Liver (tissue), 9 donors: Measurements from ENCODE around the gene COL26A1. TPM values are rescaled to one million over a fixed set of nuclear protein-coding genes. Genes with fewer than 3 reads are reported as not detected.

Experiments
- DNase-seq: peaks from one replicate; pipeline ENCODE4 v3.0.0-alpha.2; 2017; ENCODE audit warnings: low spot score
- H3K27ac ChIP-seq, 2 donors: one replicate each; pipeline ENCODE4 v1.7.0; 2013; ENCODE audit warnings: inconsistent platforms in 2 of 2, low read length in 2 of 2, control low read depth in 1 of 2, low read depth in 1 of 2, mild to moderate bottlenecking in 1 of 2
- H3K27me3 ChIP-seq, 4 donors: one replicate each; pipeline versions ENCODE4 v1.6.1 to v1.7.0; 2013; ENCODE audit warnings: low read length in 3 of 4, inconsistent platforms in 1 of 4, mild to moderate bottlenecking in 1 of 4, moderate library complexity in 1 of 4; ENCODE audit not compliant: control insufficient read depth in 4 of 4, insufficient read depth in 4 of 4
- H3K36me3 ChIP-seq, 4 donors: one replicate each; pipeline versions ENCODE4 v1.6.1 to v1.7.0; 2013; ENCODE audit warnings: low read length in 3 of 4, mild to moderate bottlenecking in 3 of 4, low read depth in 1 of 4, moderate library complexity in 1 of 4; ENCODE audit not compliant: control insufficient read depth in 4 of 4, insufficient read depth in 3 of 4
- H3K4me1 ChIP-seq, 4 donors: one replicate each; pipeline versions ENCODE4 v1.6.1 to v1.7.0; 2013; ENCODE audit warnings: low read length in 3 of 4, mild to moderate bottlenecking in 3 of 4, moderate library complexity in 1 of 4; ENCODE audit not compliant: control insufficient read depth in 4 of 4, insufficient read depth in 4 of 4
- H3K4me3 ChIP-seq, 3 donors: one replicate each; pipeline versions ENCODE4 v1.6.1 to v1.7.0; 2013; ENCODE audit warnings: low read length in 3 of 3, control low read depth in 1 of 3, low read depth in 1 of 3, mild to moderate bottlenecking in 1 of 3
- H3K9ac ChIP-seq, 2 donors: one replicate each; pipeline ENCODE4 v1.7.0; 2013; ENCODE audit warnings: low read length in 2 of 2, mild to moderate bottlenecking in 2 of 2, moderate library complexity in 2 of 2, control low read depth in 1 of 2, low read depth in 1 of 2
- H3K9me3 ChIP-seq, 4 donors: one replicate each; pipeline versions ENCODE4 v1.6.1 to v1.7.0; 2013; ENCODE audit warnings: low read length in 3 of 4; ENCODE audit not compliant: control insufficient read depth in 4 of 4
- EGR1 ChIP-seq, 2 donors: IDR thresholded peaks; 2 replicates each; pipeline ENCODE4 v1.6.1; 2016 to 2018; ENCODE audit warnings: antibody characterized with exemption in 2 of 2, low read depth in 2 of 2
- FOXA1 ChIP-seq: IDR thresholded peaks from 2 replicates; pipeline ENCODE4 v1.6.1; 2016; ENCODE audit warnings: antibody characterized with exemption
- FOXA2 ChIP-seq: IDR thresholded peaks from 2 replicates; pipeline ENCODE4 v1.6.1; 2016; ENCODE audit warnings: antibody characterized with exemption
- NR2F2 ChIP-seq: IDR thresholded peaks from 2 replicates; pipeline ENCODE4 v1.6.1; 2016; ENCODE audit warnings: antibody characterized with exemption
- RXRA ChIP-seq, 2 donors: IDR thresholded peaks; 2 replicates each; pipeline ENCODE4 v1.6.1; 2017 to 2018; ENCODE audit warnings: antibody characterized with exemption in 2 of 2, mild to moderate bottlenecking in 1 of 2
- SP1 ChIP-seq: IDR thresholded peaks from 2 replicates; pipeline ENCODE4 v1.6.1; 2018; ENCODE audit warnings: antibody characterized with exemption, mild to moderate bottlenecking
- TAF1 ChIP-seq: conservative IDR thresholded peaks from 2 replicates; pipeline ENCODE4 v1.6.1; 2016; ENCODE audit warnings: antibody characterized with exemption, mild to moderate bottlenecking
- WGBS: extraction: QIAGEN DNeasy Blood & Tissue Kit; methylation state at CpG from one replicate; pipeline ENCODE4 v1.1.7; 2013; 5-methylcytosine and 5-hydroxymethylcytosine counted together
- polyA plus RNA-seq, 2 donors: library from polyadenylated mRNA; stranded (reverse) in 1 of 2; unstranded in 1 of 2; fragments of 200-250 nt in 1 of 2; fragments of >200 nt in 1 of 2; fragmentation: Nextera tagmentation in 1 of 2; extraction: Ambion mirVana in 1 of 2; gene quantifications; one replicate each; pipeline versions ENCODE4 v1.2.1 to v1.2.3, GENCODE V29; 2013 to 2015
- total RNA-seq, 2 donors: library from RNA; depleted of rRNA; stranded (reverse); fragments of >200 nt; gene quantifications; one replicate each; pipeline ENCODE4 v1.2.3, GENCODE V29; 2014
- TF ChIP-seq, protein P1 (sequence below): IDR thresholded peaks from 2 replicates; pipeline ENCODE4 v1.6.1; 2016; ENCODE audit warnings: antibody characterized with exemption
- TF ChIP-seq, protein P2 (sequence below): fragments of 150-350 bp; IDR thresholded peaks from 2 replicates; pipeline ENCODE4 v1.5.1; 2017; ENCODE audit warnings: improper control_type of control experiment, low read depth, low read length; ENCODE audit not compliant: missing input control
- TF ChIP-seq, protein P3 (sequence below): IDR thresholded peaks from 2 replicates; pipeline ENCODE4 v1.6.1; 2016; ENCODE audit warnings: antibody characterized with exemption, mild to moderate bottlenecking
- TF ChIP-seq, protein P4 (sequence below): IDR thresholded peaks from 2 replicates; pipeline ENCODE4 v1.6.1; 2016; ENCODE audit warnings: antibody characterized with exemption
- TF ChIP-seq, protein P5 (sequence below): IDR thresholded peaks from 2 replicates; pipeline ENCODE4 v1.6.1; 2016; ENCODE audit warnings: antibody characterized with exemption
- donor health status: healthy.
- donor health status: healthy.
- donor health status: healthy.
- donor health status: healthy.
- donor health status: healthy.

COL26A1 gene
- total and polyA plus RNA-seq, 4 donors: 0.76 to 1.8 (median 0.96) TPM

DNA sequence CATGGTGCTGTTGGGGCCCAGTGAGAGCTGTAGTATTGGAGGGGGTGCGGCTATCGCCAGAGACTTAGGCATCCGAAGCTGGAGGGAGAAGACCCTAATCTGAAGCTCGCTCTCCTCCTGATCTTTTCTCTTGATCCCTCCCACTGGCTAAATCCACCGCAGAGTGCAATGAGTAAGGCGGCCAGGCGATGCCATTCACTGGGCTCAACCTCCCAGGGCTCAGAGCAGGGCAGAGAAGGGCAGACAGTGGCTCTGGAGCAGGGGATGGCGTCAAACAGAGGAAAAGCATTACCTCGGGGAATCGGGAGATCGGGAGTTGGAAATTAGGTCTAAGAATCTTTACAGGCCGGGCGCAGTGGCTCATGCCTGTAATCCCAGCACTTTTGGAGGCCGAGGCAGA, 22.3 kb upstream of the COL26A1 start:
- no peak overlapping the region for H3K4me3 ChIP-seq
- no peak for TF ChIP-seq TAF1
- TF ChIP-seq, protein P1, sequence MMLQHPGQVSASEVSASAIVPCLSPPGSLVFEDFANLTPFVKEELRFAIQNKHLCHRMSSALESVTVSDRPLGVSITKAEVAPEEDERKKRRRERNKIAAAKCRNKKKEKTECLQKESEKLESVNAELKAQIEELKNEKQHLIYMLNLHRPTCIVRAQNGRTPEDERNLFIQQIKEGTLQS: no peak
- no peak for TF ChIP-seq FOXA2
- no peak for TF ChIP-seq NR2F2
- no peak for TF ChIP-seq FOXA1
- TF ChIP-seq, protein P2, sequence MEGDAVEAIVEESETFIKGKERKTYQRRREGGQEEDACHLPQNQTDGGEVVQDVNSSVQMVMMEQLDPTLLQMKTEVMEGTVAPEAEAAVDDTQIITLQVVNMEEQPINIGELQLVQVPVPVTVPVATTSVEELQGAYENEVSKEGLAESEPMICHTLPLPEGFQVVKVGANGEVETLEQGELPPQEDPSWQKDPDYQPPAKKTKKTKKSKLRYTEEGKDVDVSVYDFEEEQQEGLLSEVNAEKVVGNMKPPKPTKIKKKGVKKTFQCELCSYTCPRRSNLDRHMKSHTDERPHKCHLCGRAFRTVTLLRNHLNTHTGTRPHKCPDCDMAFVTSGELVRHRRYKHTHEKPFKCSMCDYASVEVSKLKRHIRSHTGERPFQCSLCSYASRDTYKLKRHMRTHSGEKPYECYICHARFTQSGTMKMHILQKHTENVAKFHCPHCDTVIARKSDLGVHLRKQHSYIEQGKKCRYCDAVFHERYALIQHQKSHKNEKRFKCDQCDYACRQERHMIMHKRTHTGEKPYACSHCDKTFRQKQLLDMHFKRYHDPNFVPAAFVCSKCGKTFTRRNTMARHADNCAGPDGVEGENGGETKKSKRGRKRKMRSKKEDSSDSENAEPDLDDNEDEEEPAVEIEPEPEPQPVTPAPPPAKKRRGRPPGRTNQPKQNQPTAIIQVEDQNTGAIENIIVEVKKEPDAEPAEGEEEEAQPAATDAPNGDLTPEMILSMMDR: no peak
- TF ChIP-seq, protein P3, sequence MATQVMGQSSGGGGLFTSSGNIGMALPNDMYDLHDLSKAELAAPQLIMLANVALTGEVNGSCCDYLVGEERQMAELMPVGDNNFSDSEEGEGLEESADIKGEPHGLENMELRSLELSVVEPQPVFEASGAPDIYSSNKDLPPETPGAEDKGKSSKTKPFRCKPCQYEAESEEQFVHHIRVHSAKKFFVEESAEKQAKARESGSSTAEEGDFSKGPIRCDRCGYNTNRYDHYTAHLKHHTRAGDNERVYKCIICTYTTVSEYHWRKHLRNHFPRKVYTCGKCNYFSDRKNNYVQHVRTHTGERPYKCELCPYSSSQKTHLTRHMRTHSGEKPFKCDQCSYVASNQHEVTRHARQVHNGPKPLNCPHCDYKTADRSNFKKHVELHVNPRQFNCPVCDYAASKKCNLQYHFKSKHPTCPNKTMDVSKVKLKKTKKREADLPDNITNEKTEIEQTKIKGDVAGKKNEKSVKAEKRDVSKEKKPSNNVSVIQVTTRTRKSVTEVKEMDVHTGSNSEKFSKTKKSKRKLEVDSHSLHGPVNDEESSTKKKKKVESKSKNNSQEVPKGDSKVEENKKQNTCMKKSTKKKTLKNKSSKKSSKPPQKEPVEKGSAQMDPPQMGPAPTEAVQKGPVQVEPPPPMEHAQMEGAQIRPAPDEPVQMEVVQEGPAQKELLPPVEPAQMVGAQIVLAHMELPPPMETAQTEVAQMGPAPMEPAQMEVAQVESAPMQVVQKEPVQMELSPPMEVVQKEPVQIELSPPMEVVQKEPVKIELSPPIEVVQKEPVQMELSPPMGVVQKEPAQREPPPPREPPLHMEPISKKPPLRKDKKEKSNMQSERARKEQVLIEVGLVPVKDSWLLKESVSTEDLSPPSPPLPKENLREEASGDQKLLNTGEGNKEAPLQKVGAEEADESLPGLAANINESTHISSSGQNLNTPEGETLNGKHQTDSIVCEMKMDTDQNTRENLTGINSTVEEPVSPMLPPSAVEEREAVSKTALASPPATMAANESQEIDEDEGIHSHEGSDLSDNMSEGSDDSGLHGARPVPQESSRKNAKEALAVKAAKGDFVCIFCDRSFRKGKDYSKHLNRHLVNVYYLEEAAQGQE: no peak
- TF ChIP-seq SP1: no peak
- no peaks in the 10 kb centered on the region for H3K4me1 ChIP-seq
- no peak overlapping the region for H3K9ac ChIP-seq
- no peaks in the 10 kb centered on the region for H3K36me3 ChIP-seq
- H3K27me3 ChIP-seq: no peaks in the 10 kb centered on the region
- H3K9me3 ChIP-seq: no peaks in the 10 kb centered on the region
- no peak overlapping the region for H3K27ac ChIP-seq
- DNase-seq: no peak
- WGBS: 92% methylated on average over 14 of the region's 14 CpGs

DNA sequence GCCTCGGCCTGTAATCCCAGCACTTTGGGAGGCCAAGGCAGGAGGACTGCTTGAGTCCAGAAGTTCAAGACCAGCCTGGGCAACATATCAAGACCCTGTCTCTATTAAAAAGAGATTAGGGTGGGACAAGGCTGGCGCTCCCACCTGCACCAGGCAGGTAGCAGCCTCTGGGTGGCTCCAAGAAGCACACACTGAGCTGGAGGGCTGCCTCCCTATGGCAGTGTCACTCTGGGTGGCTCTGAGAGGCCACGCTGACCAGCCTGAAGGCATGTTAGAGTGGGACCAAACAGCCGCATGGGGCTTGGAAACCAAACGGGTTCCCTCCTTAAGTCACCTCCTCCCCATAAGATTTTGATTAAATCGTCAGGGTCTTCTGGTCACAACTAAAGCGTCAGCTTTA, 19.8 kb upstream of the COL26A1 start:
- Histone ChIP-seq H3K9ac (no peak overlapping the region), H3K4me1 (no peaks in the 10 kb centered on the region), H3K27me3 (no peaks in the 10 kb centered on the region), H3K36me3 (no peaks in the 10 kb centered on the region), H3K9me3 (no peaks in the 10 kb centered on the region), H3K27ac (no peak overlapping the region), H3K4me3 (no peak overlapping the region)
- TF ChIP-seq EGR1 (IDR thresholded peaks at IDR 0.05; ENCODE audit: low read depth in 2 of 2): no peak
- no peak for DNase-seq
- WGBS: 90% methylated on average over 7 of the region's 7 CpGs

DNA sequence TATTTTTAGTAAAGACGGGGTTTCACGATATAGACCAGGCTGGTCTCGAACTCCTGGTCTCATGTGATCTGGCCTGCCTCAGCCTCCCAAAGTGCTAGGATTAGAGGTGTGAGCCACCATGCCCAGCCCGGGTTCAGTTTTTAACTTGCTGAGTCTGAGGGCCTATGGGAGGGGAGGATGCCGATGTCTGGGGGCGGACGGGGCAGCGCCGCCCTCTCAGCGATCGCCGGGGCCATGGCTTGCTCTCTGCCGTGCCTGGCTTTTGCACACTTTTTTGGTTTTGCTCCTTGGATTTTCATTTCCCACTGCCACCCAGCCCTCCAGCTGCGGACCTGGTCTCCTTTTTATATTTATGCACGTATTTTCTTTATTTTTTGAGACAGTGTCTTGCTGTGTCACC, 15.2 kb upstream of the COL26A1 start:
- DNase-seq: no peak
- no peak overlapping the region for H3K9ac ChIP-seq

More for the DNA sequence above, 15.2 kb upstream of the COL26A1 start:
- Histone ChIP-seq H3K36me3 (no peaks in the 10 kb centered on the region), H3K9me3 (no peaks in the 10 kb centered on the region), H3K4me3 (no peak overlapping the region), H3K4me1 (peaks cover 0 to 11% (median 7%) of the 10 kb centered on the region in 4 donors), H3K27ac (no peak overlapping the region), H3K27me3 (no peaks in the 10 kb centered on the region)
- TF ChIP-seq, protein P2: no peak
- TF ChIP-seq, protein P4, sequence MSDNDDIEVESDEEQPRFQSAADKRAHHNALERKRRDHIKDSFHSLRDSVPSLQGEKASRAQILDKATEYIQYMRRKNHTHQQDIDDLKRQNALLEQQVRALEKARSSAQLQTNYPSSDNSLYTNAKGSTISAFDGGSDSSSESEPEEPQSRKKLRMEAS: no peak
- TF ChIP-seq EGR1 (IDR thresholded peaks at IDR 0.05; ENCODE audit: low read depth in 2 of 2) (no peak), FOXA1 (no peak), RXRA (IDR thresholded peaks at IDR 0.05) (no peak)
- TF ChIP-seq, protein P5, sequence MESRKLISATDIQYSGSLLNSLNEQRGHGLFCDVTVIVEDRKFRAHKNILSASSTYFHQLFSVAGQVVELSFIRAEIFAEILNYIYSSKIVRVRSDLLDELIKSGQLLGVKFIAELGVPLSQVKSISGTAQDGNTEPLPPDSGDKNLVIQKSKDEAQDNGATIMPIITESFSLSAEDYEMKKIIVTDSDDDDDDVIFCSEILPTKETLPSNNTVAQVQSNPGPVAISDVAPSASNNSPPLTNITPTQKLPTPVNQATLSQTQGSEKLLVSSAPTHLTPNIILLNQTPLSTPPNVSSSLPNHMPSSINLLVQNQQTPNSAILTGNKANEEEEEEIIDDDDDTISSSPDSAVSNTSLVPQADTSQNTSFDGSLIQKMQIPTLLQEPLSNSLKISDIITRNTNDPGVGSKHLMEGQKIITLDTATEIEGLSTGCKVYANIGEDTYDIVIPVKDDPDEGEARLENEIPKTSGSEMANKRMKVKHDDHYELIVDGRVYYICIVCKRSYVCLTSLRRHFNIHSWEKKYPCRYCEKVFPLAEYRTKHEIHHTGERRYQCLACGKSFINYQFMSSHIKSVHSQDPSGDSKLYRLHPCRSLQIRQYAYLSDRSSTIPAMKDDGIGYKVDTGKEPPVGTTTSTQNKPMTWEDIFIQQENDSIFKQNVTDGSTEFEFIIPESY: no peak
- 94% methylated on average over 15 of the region's 15 CpGs for WGBS
